ENCODE data around the gene GPC5.

Gene GPC5

DNA sequence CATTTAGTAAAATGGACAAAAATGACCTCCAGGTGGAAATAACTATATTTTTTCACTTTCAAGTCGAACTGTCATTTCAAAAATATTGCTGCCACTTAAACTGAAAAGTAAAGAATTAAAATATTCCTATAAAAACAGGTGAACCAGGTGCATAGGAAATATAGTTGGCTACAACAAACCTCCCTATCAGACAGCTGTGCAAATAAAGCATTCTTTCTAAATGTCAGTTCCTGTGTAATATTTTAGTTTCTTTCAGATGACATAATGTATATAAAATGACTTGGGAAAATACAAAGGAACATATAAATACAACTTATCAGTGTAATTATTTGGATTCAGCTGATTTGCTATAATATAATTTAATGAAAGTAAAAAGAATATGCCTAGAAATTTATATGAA is 1424.6 kb downstream of the GPC5 start:
- no peak overlapping the region for H3K4me2 ChIP-seq
- H4K20me1 ChIP-seq, result no peaks in the 10 kb centered on the region
- H3K27me3 ChIP-seq, result no peaks in the 10 kb centered on the region
- no peaks in the 10 kb centered on the region for H3K4me1 ChIP-seq
- no peak overlapping the region for H3K27ac ChIP-seq
- no peak overlapping the region for H3K9ac ChIP-seq
- H3K4me3 ChIP-seq, result no peak overlapping the region
- no peak for TF ChIP-seq Cebpa-rat (IDR thresholded peaks at IDR 0.05)
- no peaks in the 10 kb centered on the region for H3K36me3 ChIP-seq
- H3K9me3 ChIP-seq, result no peaks in the 10 kb centered on the region

DNA sequence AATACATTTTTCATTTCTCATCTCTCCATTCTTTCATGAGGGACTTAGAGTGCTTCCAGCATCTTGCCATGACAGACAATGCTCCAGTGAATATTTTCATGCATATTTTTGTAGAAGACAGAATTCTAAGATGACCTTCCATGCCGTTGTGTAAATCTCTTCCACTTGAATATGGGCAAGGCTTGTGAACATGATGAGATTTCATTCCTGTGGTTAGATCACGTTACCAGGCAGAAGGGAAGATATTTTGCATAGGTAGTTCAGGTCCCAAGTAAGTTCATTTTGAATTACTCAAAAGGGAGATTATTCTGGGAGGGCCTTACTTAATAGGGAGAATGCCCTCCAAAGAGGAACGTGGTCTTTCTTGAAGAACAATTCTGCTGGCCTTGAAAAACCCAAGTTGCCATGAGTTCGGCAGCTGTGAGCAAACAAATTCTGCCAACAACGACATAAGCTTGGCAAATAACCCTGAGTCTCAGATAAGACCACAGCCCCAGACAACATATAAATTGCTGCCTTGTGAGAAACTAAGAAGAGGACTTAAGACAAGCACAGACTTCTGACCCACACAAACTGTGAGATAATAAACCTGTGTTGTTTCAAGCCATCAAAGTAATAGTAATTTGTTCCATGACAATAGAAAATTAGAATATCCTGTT is 1427.6 kb downstream of the GPC5 start:
- Histone ChIP-seq H3K4me1 (no peaks in the 10 kb centered on the region), H3K9me3 (no peaks in the 10 kb centered on the region)
- TF ChIP-seq Cebpa-rat (IDR thresholded peaks at IDR 0.05), result no peak

DNA sequence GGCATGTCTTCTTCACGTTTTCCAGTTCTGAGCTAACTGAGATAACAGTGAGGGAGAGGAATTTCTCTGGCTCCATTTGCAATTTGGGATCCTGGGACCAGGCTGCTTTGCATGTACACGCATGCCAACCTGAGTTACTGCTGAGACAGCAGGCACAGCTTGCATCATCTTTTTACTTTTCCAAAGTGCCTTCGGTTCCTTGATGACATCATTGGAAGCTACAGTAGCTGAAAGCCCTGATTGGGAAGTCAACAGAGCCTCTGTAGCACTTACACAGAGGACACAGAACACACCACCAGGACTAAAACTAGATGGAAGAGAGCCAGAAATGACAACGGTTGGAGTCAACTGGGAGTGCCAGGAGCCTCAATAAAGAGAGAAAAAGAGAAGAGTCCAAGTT is 1429.1 kb downstream of the GPC5 start:
- H3K9ac ChIP-seq, result no peak overlapping the region
- H3K4me3 ChIP-seq, result no peak overlapping the region
- no peaks in the 10 kb centered on the region for H4K20me1 ChIP-seq
- H3K27ac ChIP-seq, result no peak overlapping the region
- H3K4me1 ChIP-seq, result no peaks in the 10 kb centered on the region
- no peaks in the 10 kb centered on the region for H3K27me3 ChIP-seq
- H3K36me3 ChIP-seq, result no peaks in the 10 kb centered on the region
- H3K9me3 ChIP-seq, result no peaks in the 10 kb centered on the region
- H3K4me2 ChIP-seq, result no peak overlapping the region
- TF ChIP-seq Cebpa-rat (IDR thresholded peaks at IDR 0.05), result no peak

More for the DNA sequence above, 1427.6 kb downstream of the GPC5 start:
- no peaks in the 10 kb centered on the region for H3K27me3 ChIP-seq
- H3K9ac ChIP-seq, result no peak overlapping the region
- no peak overlapping the region for H3K27ac ChIP-seq
- H4K20me1 ChIP-seq, result no peaks in the 10 kb centered on the region
- no peak overlapping the region for H3K4me3 ChIP-seq
- H3K4me2 ChIP-seq, result no peak overlapping the region
- H3K36me3 ChIP-seq, result no peaks in the 10 kb centered on the region

- H3K36me3 ChIP-seq, result no peaks in the 10 kb centered on the region
- no peaks in the 10 kb centered on the region for H4K20me1 ChIP-seq
- no peaks in the 10 kb centered on the region for H3K9me3 ChIP-seq
- H3K4me2 ChIP-seq, result no peak overlapping the region
- TF ChIP-seq Cebpa-rat (IDR thresholded peaks at IDR 0.05), result no peak
- H3K27ac ChIP-seq, result no peak overlapping the region
- H3K9ac ChIP-seq, result no peak overlapping the region
- no peaks in the 10 kb centered on the region for H3K4me1 ChIP-seq
- H3K4me3 ChIP-seq, result no peak overlapping the region
- no peaks in the 10 kb centered on the region for H3K27me3 ChIP-seq
Measured at GRCh38 chr13:92829930-92830329, 1431.5 kb downstream of the GPC5 start.

DNA sequence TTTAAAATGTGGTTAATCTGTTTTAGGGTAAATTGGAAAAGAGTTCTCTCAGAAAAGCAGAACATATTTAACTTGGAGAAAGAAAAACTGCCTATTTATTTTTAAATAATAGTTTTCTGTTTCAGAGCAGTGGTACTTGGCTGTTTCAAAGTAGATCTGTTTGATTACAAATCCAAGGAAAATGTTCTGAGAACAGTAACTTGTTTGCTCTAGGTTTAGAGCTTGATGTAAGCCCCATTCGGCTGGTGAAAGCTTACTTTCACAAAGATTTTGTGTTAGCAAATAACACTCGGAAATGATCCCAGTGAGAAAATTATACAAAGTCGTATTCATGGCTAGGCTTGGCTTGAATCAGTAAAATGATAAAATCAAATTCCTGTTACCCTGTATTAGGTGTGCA is 1432.4 kb downstream of the GPC5 start:
- no peaks in the 10 kb centered on the region for H3K27me3 ChIP-seq
- no peaks in the 10 kb centered on the region for H4K20me1 ChIP-seq
- no peak overlapping the region for H3K27ac ChIP-seq
- no peaks in the 10 kb centered on the region for H3K4me1 ChIP-seq
- no peak for TF ChIP-seq Cebpa-rat (IDR thresholded peaks at IDR 0.05)
- H3K9ac ChIP-seq, result no peak overlapping the region
- no peak overlapping the region for H3K4me3 ChIP-seq
- H3K9me3 ChIP-seq, result no peaks in the 10 kb centered on the region
- H3K4me2 ChIP-seq, result no peak overlapping the region
- H3K36me3 ChIP-seq, result no peaks in the 10 kb centered on the region

GRCh38 chr13:92833071-92833470 is 1434.7 kb downstream of the GPC5 start:
- Histone ChIP-seq H3K4me3 (no peak overlapping the region), H3K4me1 (no peaks in the 10 kb centered on the region), H3K4me2 (no peak overlapping the region), H3K9ac (no peak overlapping the region), H4K20me1 (no peaks in the 10 kb centered on the region), H3K36me3 (no peaks in the 10 kb centered on the region), H3K27ac (no peak overlapping the region), H3K27me3 (no peaks in the 10 kb centered on the region), H3K9me3 (no peaks in the 10 kb centered on the region)
- TF ChIP-seq Cebpa-rat (IDR thresholded peaks at IDR 0.05), result no peak

- Histone ChIP-seq H3K4me3 (no peak overlapping the region), H3K9me3 (no peaks in the 10 kb centered on the region), H3K4me1 (no peaks in the 10 kb centered on the region), H3K27ac (no peak overlapping the region), H3K9ac (no peak overlapping the region), H4K20me1 (no peaks in the 10 kb centered on the region), H3K36me3 (no peaks in the 10 kb centered on the region), H3K27me3 (no peaks in the 10 kb centered on the region), H3K4me2 (no peak overlapping the region)
- no peak for TF ChIP-seq Cebpa-rat (IDR thresholded peaks at IDR 0.05)
Measured at GRCh38 chr13:92836171-92836570, 1437.8 kb downstream of the GPC5 start.

DNA sequence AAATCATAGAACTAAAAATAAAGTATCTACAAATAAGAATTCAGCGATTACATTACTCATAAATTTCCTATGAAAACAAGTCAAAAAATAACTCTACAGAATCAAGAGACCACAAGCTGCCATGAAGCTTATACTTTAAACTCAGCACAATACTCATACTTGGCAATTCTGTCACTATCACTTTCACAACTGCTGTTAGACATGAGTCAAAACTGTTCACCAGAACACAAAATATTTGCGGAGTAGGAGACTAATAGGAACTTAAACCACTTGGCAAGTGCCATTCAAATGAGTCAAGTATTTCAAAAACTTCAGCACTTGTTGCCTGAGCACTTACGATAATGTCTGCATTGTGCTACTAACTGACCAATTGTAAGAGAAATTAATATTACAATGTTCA is 1440.4 kb downstream of the GPC5 start:
- TF ChIP-seq Cebpa-rat (IDR thresholded peaks at IDR 0.05), result no peak
- H3K27me3 ChIP-seq, result no peaks in the 10 kb centered on the region
- H3K9ac ChIP-seq, result no peak overlapping the region
- no peaks in the 10 kb centered on the region for H3K9me3 ChIP-seq
- no peak overlapping the region for H3K4me2 ChIP-seq
- H3K36me3 ChIP-seq, result no peaks in the 10 kb centered on the region
- no peaks in the 10 kb centered on the region for H4K20me1 ChIP-seq
- peaks cover 10% of the 10 kb centered on the region for H3K4me1 ChIP-seq
- H3K27ac ChIP-seq, result no peak overlapping the region
- no peak overlapping the region for H3K4me3 ChIP-seq

- H3K4me3 ChIP-seq, result no peak overlapping the region
- H3K9me3 ChIP-seq, result no peaks in the 10 kb centered on the region
- no peak overlapping the region for H3K27ac ChIP-seq
- no peaks in the 10 kb centered on the region for H3K36me3 ChIP-seq
- H3K4me1 ChIP-seq, result peaks cover 15% of the 10 kb centered on the region
- no peak overlapping the region for H3K4me2 ChIP-seq
- no peak for TF ChIP-seq Cebpa-rat (IDR thresholded peaks at IDR 0.05)
- H4K20me1 ChIP-seq, result no peaks in the 10 kb centered on the region
- H3K27me3 ChIP-seq, result no peaks in the 10 kb centered on the region
- H3K9ac ChIP-seq, result no peak overlapping the region
Measured at GRCh38 chr13:92842145-92842544, 1443.7 kb downstream of the GPC5 start.

DNA sequence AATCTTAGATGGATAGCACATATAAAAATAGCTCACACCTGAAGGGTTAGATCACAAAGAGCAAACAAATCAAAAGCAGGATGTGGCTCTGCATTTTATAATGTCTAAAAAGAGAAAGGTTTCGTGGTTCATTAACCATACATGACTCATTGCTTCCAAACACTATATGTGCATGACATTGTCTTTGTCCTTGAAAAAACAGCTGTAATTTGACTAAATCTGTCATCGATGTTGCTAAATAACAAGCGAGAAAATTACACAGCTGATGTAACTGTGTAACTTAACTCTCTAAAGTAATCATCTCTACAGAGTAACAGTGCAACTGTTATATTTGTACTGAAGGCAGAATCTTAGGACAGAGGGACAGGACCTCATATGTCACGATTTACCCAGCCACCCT is 1445.1 kb downstream of the GPC5 start:
- no peak for TF ChIP-seq Cebpa-rat (IDR thresholded peaks at IDR 0.05)
- Histone ChIP-seq H3K27me3 (no peaks in the 10 kb centered on the region), H3K9ac (no peak overlapping the region), H3K4me3 (no peak overlapping the region), H3K4me1 (peaks cover 15% of the 10 kb centered on the region), H3K27ac (peak overlapping the region; percentile 13; the same call in 1 of the 2 replicates), H4K20me1 (no peaks in the 10 kb centered on the region), H3K4me2 (peak overlapping the region; percentile 62), H3K9me3 (no peaks in the 10 kb centered on the region), H3K36me3 (no peaks in the 10 kb centered on the region)

GRCh38 chr13:92849381-92849780 is 1451.0 kb downstream of the GPC5 start:
- no peak overlapping the region for H3K27ac ChIP-seq
- no peaks in the 10 kb centered on the region for H3K9me3 ChIP-seq
- peaks cover 7% of the 10 kb centered on the region for H3K4me1 ChIP-seq
- H3K4me3 ChIP-seq, result no peak overlapping the region
- H3K36me3 ChIP-seq, result no peaks in the 10 kb centered on the region
- no peak overlapping the region for H3K4me2 ChIP-seq
- H4K20me1 ChIP-seq, result no peaks in the 10 kb centered on the region
- H3K9ac ChIP-seq, result no peak overlapping the region
- no peaks in the 10 kb centered on the region for H3K27me3 ChIP-seq
- TF ChIP-seq Cebpa-rat (IDR thresholded peaks at IDR 0.05), result no peak
